Measurements from ENCODE around the gene KRABD2.
"Not testable (repeated sequence)": the region's sequence is repeated elsewhere in the genome, so short reads cannot be mapped to it uniquely, and the experiment has no call there.

Gene KRABD2

DNA sequence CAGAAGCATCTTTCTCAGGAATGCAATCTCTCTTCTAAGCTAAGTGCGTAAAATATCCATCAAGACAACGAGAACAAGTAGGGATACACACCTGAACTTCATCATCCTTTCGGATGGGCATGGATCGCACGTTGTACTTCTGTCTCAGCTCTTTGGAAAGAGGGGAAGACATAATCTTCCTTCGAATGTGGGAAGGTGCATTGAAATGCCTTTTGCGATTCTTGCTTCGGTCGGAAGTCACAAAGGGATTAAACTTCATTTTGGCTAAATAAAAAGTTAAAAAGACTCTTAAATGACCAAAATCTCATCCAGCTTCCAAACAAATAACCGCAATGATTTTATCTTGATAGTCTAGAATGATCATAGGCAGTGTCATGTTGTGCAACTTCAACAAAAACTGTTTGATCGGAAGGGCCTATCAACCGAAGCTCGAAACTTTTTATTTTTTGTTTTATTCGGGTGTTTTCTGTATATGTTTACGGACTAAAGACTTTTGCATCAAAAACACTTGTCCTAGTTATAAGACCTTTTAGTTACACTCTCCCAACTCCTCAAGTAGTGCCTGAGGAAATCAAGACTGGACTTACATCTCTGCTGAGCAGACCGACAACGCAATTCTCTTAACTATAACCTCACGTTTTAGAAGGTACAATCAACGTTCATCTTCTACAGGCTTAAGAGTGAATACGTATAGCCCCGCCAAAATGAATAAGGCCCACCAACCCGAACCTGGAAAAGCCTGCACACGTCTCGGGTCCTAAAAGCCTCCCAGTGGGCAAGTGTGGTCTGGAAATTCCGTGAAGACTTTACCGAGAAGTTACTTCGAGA lies 5.8 kb upstream of the KRABD2 start:
- peak overlapping the region; percentile 100 for H3K27ac Mint-ChIP-seq
- peaks cover 54% of the 10 kb centered on the region for H3K36me3 Mint-ChIP-seq (ENCODE audit: low read depth)
- TF ChIP-seq, protein P1, sequence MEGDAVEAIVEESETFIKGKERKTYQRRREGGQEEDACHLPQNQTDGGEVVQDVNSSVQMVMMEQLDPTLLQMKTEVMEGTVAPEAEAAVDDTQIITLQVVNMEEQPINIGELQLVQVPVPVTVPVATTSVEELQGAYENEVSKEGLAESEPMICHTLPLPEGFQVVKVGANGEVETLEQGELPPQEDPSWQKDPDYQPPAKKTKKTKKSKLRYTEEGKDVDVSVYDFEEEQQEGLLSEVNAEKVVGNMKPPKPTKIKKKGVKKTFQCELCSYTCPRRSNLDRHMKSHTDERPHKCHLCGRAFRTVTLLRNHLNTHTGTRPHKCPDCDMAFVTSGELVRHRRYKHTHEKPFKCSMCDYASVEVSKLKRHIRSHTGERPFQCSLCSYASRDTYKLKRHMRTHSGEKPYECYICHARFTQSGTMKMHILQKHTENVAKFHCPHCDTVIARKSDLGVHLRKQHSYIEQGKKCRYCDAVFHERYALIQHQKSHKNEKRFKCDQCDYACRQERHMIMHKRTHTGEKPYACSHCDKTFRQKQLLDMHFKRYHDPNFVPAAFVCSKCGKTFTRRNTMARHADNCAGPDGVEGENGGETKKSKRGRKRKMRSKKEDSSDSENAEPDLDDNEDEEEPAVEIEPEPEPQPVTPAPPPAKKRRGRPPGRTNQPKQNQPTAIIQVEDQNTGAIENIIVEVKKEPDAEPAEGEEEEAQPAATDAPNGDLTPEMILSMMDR (IDR thresholded peaks at IDR 0.05): no peak
- no peak for DNase-seq
- no peaks in the 10 kb centered on the region for H3K9me3 Mint-ChIP-seq
- H3K4me3 Mint-ChIP-seq: peak overlapping the region; percentile 100
- peaks cover 74% of the 10 kb centered on the region for H3K4me1 Mint-ChIP-seq
- H3K27me3 Mint-ChIP-seq (ENCODE audit: low read depth, poor library complexity): peaks cover 2% of the 10 kb centered on the region

DNA sequence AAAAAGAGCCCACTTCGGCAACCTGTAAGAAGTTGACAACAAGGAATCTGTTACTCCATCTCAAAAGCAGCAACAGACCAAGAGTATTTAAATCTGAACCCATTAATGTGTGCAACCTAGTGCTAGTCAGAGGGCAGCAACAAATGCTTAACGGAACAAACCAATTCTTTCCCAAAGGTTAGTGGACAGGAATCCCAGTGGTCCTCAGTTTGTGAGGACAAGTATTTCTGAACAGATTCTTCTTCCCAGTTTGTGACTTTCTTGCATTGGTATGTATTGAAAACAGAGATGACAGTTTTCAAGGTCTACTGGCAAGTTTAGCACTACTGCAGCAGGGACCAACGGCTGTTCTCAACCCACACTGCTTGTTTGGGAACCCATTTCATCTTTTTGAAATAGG lies 3.5 kb upstream of the KRABD2 start:
- peaks cover 65% of the 10 kb centered on the region for H3K36me3 Mint-ChIP-seq (ENCODE audit: low read depth)
- TF ChIP-seq, protein P1 (IDR thresholded peaks at IDR 0.05): no peak

DNA sequence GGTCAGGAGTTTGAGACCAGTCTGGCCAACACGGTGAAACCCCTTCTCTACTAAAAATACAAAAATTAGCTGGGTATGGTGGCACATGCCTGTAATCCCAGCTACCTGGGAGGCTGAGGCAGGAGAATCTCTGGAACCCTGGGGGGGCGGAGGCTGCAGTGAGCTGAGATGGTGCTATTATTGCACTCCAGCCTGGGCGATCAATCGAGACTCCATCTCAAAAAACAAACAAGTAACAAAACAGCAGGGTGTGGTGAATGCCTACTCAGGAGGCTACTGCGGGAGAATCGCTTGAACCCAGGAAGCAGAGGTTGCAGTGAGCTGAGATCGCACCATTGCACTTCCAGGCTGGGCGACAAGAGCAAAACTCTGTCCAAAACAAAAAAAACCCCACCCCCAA lies 1.6 kb upstream of the KRABD2 start:
- not testable (repeated sequence) for H3K27me3 Mint-ChIP-seq (ENCODE audit: low read depth, poor library complexity); DNase-seq; H3K4me3 Mint-ChIP-seq; H3K9me3 Mint-ChIP-seq
- H3K27ac Mint-ChIP-seq: peak overlapping the region; percentile 92
- peaks cover 66% of the 10 kb centered on the region for H3K4me1 Mint-ChIP-seq
- peaks cover 70% of the 10 kb centered on the region for H3K36me3 Mint-ChIP-seq (ENCODE audit: low read depth)

More for the DNA sequence above, 3.5 kb upstream of the KRABD2 start:
- no peak for DNase-seq
- Mint-ChIP-seq H3K27ac (peak overlapping the region; percentile 70), H3K27me3 (ENCODE audit: low read depth, poor library complexity) (no peaks in the 10 kb centered on the region), H3K4me1 (peaks cover 78% of the 10 kb centered on the region), H3K4me3 (peak overlapping the region; percentile 4), H3K9me3 (no peaks in the 10 kb centered on the region)

DNA sequence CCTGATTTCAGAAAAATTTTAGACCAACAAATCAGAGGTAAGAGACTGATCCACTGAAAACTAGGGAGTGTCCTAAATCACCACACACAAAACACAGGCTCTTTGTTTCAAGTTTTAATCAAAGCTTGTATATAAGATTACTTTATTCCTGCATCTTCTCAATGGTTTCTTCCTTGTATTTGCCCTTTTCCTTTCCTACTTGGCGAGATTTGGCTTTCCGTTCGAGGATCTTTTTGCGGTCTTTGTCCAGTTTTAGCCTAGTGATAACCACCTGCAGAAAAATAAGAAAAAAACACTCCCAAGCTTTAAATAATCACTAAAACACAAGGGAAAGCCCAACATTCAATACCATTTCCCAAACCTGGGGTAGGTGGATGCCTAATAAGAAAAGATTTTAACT lies 918 bp upstream of the KRABD2 start:
- no peak for DNase-seq
- Mint-ChIP-seq H3K9me3 (no peaks in the 10 kb centered on the region), H3K36me3 (ENCODE audit: low read depth) (peaks cover 70% of the 10 kb centered on the region), H3K27ac (peak overlapping the region; percentile 75), H3K4me1 (peaks cover 66% of the 10 kb centered on the region), H3K4me3 (peak overlapping the region; percentile 31), H3K27me3 (ENCODE audit: low read depth, poor library complexity) (no peaks in the 10 kb centered on the region)
- TF ChIP-seq, protein P1 (IDR thresholded peaks at IDR 0.05): no peak

DNA sequence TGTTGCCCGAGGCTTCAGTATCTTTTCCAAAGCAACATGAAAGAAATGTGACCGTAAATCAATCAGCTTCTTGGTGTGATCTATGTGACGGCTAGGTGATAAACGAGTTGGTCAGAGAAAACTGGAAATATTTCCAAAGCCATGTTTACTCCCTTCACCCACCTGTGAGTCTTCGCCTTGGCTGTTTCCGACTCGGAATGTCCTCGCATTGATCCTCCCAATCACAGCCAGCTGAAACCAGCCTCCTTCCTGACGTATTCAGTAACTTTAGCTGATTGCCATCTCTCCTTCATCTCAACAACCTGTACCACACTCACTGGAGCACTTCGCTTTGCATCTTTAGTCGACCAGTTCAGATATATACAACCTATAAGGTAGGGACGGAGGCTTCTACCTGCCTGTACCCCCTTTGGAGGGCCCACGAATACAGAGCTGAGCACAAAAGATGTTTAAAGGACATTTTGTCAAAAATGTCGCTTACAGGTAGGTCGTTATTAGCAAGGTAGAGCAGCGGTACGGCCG lies 705 bp downstream of the KRABD2 start:
- TF ChIP-seq, protein P1 (IDR thresholded peaks at IDR 0.05): no peak
- H3K36me3 Mint-ChIP-seq (ENCODE audit: low read depth): peaks cover 64% of the 10 kb centered on the region
- no peaks in the 10 kb centered on the region for H3K27me3 Mint-ChIP-seq (ENCODE audit: low read depth, poor library complexity)
- H3K4me1 Mint-ChIP-seq: peaks cover 62% of the 10 kb centered on the region
- peak overlapping the region; percentile 87 for H3K4me3 Mint-ChIP-seq
- no peaks in the 10 kb centered on the region for H3K9me3 Mint-ChIP-seq
- peak overlapping the region; percentile 77 for H3K27ac Mint-ChIP-seq
- no peak for DNase-seq

DNA sequence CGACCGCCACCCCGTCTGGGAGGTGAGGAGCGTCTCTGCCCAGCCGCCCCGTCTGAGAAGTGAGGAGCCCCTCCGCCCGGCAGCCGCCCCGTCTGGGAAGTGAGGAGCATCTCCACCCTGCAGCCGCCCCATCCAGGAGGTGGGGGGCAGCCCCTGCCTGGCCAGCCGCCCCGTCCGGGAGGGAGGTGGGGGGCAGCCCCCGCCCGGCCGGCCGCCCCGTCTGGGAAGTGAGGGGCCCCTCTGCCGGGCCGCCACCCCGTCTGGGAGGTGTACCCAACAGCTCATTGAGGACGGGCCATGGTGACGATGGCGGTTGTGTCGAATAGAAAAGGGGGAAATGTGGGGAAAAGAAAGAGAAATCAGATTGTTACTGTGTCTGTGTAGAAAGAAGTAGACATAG lies 2.6 kb downstream of the KRABD2 start:
- not testable (repeated sequence) for H3K9me3 Mint-ChIP-seq; H3K4me3 Mint-ChIP-seq; H3K27ac Mint-ChIP-seq; H3K27me3 Mint-ChIP-seq (ENCODE audit: low read depth, poor library complexity); DNase-seq
- H3K4me1 Mint-ChIP-seq: peaks cover 45% of the 10 kb centered on the region
- peaks cover 62% of the 10 kb centered on the region for H3K36me3 Mint-ChIP-seq (ENCODE audit: low read depth)

DNA sequence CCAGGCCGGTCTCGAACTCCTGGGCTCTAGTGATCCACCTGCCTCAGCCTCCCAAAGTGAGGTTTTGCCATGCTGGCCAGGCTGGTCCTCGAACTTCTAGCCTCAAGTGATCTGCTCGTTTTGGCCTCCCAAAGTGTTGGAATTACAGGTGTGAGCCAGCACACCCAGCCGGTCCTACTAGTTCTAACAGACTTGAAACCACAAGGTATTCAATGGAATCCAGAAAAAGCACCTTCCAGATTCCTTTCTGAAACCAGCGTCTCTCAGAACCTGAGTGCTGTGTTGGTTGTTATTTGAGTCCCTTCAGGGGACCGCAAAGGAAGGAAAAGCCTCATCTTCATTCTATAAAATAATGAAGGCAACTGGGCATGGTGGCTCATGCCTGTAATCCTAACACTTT lies 4.1 kb downstream of the KRABD2 start:
- Mint-ChIP-seq H3K9me3 (no peaks in the 10 kb centered on the region), H3K27me3 (ENCODE audit: low read depth, poor library complexity) (no peaks in the 10 kb centered on the region), H3K4me3 (no peak overlapping the region), H3K36me3 (ENCODE audit: low read depth) (peaks cover 62% of the 10 kb centered on the region), H3K27ac (no peak overlapping the region), H3K4me1 (peaks cover 37% of the 10 kb centered on the region)
- DNase-seq: no peak
- TF ChIP-seq, protein P1 (IDR thresholded peaks at IDR 0.05): no peak
